Upper lobe of right lung (tissue), 1 donor: Measurements from ENCODE around the gene RAD51B. TPM values are rescaled to one million over a fixed set of nuclear protein-coding genes. Genes with fewer than 3 reads are reported as not detected.

ENCODE experiments used
- ATAC-seq: fragments of 200-7000 bp; cut with Tn5 transposase; one replicate; pipeline ENCODE4 v1.9.1; 2020; ENCODE audit warnings: mild to moderate bottlenecking, moderate library complexity
- DNase-seq: peaks from one replicate; pipeline ENCODE4 v3.0.0-alpha.2; 2020
- H3K27ac ChIP-seq: fragments of 200-600 bp; one replicate; pipeline ENCODE4 v1.8.0; 2022
- H3K27me3 ChIP-seq: fragments of 200-600 bp; one replicate; pipeline ENCODE4 v1.8.0; 2022; ENCODE audit warnings: mild to moderate bottlenecking
- H3K36me3 ChIP-seq: fragments of 200-600 bp; one replicate; pipeline ENCODE4 v1.8.0; 2022
- H3K4me1 ChIP-seq: fragments of 200-600 bp; one replicate; pipeline ENCODE4 v1.8.0; 2022
- H3K4me3 ChIP-seq: fragments of 200-600 bp; one replicate; pipeline ENCODE4 v1.8.0; 2022; ENCODE audit warnings: mild to moderate bottlenecking
- H3K9me3 ChIP-seq: fragments of 200-600 bp; one replicate; pipeline ENCODE4 v1.8.0; 2022
- CTCF ChIP-seq: fragments of 200-600 bp; IDR thresholded peaks from one replicate; pipeline ENCODE4 v1.8.0; 2022; ENCODE audit warnings: antibody characterized with exemption
- intact Hi-C: fragments of 100-400 bp; cut with DNase I; formaldehyde crosslinking; loops from one replicate; pipeline ENCODE4 v1.11.0; 2022
- total RNA-seq: library from RNA; stranded (reverse); fragmentation: NEBNext Ultra II Directional; extraction: Animal tissue kit (Norgen Biotek cat#: 25700); gene quantifications from one replicate; pipeline ENCODE4 v1.2.1, GENCODE V29; 2021
- donor health status: DM: no; HTN: yes; CAD: no; lungs with severe emphysema.

RAD51B gene
- total RNA-seq, 1 donor from 2014 or later = 11.5 TPM

- intact Hi-C loops = no loop called here
- TF ChIP-seq CTCF = no peak
- H3K36me3 ChIP-seq = no peaks in the 10 kb centered on the region
- ATAC-seq = peak; percentile 91
- no peaks in the 10 kb centered on the region for H3K9me3 ChIP-seq
- no peak overlapping the region for H3K4me3 ChIP-seq
- no peak overlapping the region for H3K27ac ChIP-seq
- no peaks in the 10 kb centered on the region for H3K27me3 ChIP-seq
- no peak for DNase-seq
- H3K4me1 ChIP-seq = peaks cover under 1% of the 10 kb centered on the region
Measured at GRCh38 chr14:68741839-68742470, 922.4 kb downstream of the RAD51B start.

GRCh38 chr14:68744613-68745012, 925.0 kb downstream of the RAD51B start:
- no peaks in the 10 kb centered on the region for H3K36me3 ChIP-seq
- intact Hi-C loops = no loop called here
- DNase-seq = no peak
- H3K4me1 ChIP-seq = peaks cover under 1% of the 10 kb centered on the region
- TF ChIP-seq CTCF = no peak
- no peak overlapping the region for H3K27ac ChIP-seq
- no peak overlapping the region for H3K4me3 ChIP-seq
- no peaks in the 10 kb centered on the region for H3K9me3 ChIP-seq
- no peak for ATAC-seq
- no peaks in the 10 kb centered on the region for H3K27me3 ChIP-seq

- TF ChIP-seq CTCF = no peak
Measured at GRCh38 chr14:68747393-68747792, 927.8 kb downstream of the RAD51B start.

GRCh38 chr14:68748260-68748659, 928.7 kb downstream of the RAD51B start:
- intact Hi-C loops = no loop called here
- ATAC-seq (no peak), DNase-seq (no peak)
- no peak for TF ChIP-seq CTCF
- Histone ChIP-seq H3K4me3 (no peak overlapping the region), H3K27ac (no peak overlapping the region), H3K9me3 (no peaks in the 10 kb centered on the region), H3K27me3 (no peaks in the 10 kb centered on the region), H3K36me3 (no peaks in the 10 kb centered on the region), H3K4me1 (peaks cover 4% of the 10 kb centered on the region)

More at GRCh38 chr14:68747393-68747792, 927.8 kb downstream of the RAD51B start:
- ATAC-seq = peak; percentile 28
- Histone ChIP-seq H3K9me3 (no peaks in the 10 kb centered on the region), H3K4me1 (peaks cover 4% of the 10 kb centered on the region), H3K27ac (no peak overlapping the region), H3K36me3 (no peaks in the 10 kb centered on the region), H3K4me3 (no peak overlapping the region), H3K27me3 (no peaks in the 10 kb centered on the region)
- intact Hi-C loops = no loop called here
- DNase-seq = no peak

- intact Hi-C loops = no loop called here
- no peaks in the 10 kb centered on the region for H3K36me3 ChIP-seq
- no peaks in the 10 kb centered on the region for H3K9me3 ChIP-seq
- H3K4me3 ChIP-seq = no peak overlapping the region
- TF ChIP-seq CTCF = no peak
- peak; percentile 22 for ATAC-seq
- no peak overlapping the region for H3K27ac ChIP-seq
- H3K4me1 ChIP-seq = peaks cover 4% of the 10 kb centered on the region
- DNase-seq = no peak
- no peaks in the 10 kb centered on the region for H3K27me3 ChIP-seq
Measured at GRCh38 chr14:68748691-68749090, 929.1 kb downstream of the RAD51B start.
